Endothelial cell of umbilical vein (primary cell): ENCODE data around the gene ZNF689.

ENCODE experiments used
- CTCF ChIP-seq, 2 donors: IDR thresholded peaks; 1 replicate in 1 of 2; 2 replicates in 1 of 2; pipeline ENCODE4 v1.5.1; 2011; ENCODE audit warnings: low read length in 2 of 2, mild to moderate bottlenecking in 2 of 2, moderate library complexity in 2 of 2, control low read depth in 1 of 2, inconsistent platforms in 1 of 2, low read depth in 1 of 2; ENCODE audit not compliant: insufficient read depth in 1 of 2; ENCODE audit errors: extremely low read depth in 1 of 2
- EZH2 ChIP-seq: IDR thresholded peaks from 2 replicates; pipeline ENCODE4 v1.6.1; 2012; ENCODE audit warnings: borderline replicate concordance, low read depth, mild to moderate bottlenecking, moderate library complexity, low read length, inconsistent platforms; ENCODE audit not compliant: severe bottlenecking
- JUN ChIP-seq: IDR thresholded peaks from 2 replicates; pipeline ENCODE4 v1.6.1; 2011; ENCODE audit warnings: borderline replicate concordance, low read depth; ENCODE audit not compliant: insufficient read length, insufficient read depth
- MYC ChIP-seq: IDR thresholded peaks from one replicate; pipeline ENCODE4 v1.6.1; 2011; ENCODE audit warnings: mild to moderate bottlenecking, low read depth, low read length
- POLR2A ChIP-seq: IDR thresholded peaks from 2 replicates; pipeline ENCODE4 v1.6.1; 2012; ENCODE audit warnings: low read depth, mild to moderate bottlenecking, control low read depth, low read length
- POLR2AphosphoS5 ChIP-seq: IDR thresholded peaks from 2 replicates; pipeline ENCODE4 v1.6.1; 2012; ENCODE audit warnings: low read depth, mild to moderate bottlenecking, control low read depth, low read length, moderate library complexity; ENCODE audit not compliant: insufficient read depth
- TF ChIP-seq, protein P1 (sequence below): IDR thresholded peaks from 2 replicates; pipeline ENCODE4 v1.6.1; 2011; ENCODE audit not compliant: insufficient read depth, insufficient read length

- TF ChIP-seq CTCF (IDR thresholded peaks at IDR 0.05; ENCODE audit: extremely low read depth in 1 of 2, insufficient read depth in 1 of 2, low read depth in 1 of 2, low read length in 2 of 2) (no peak), EZH2 (no peak), JUN (no peak), POLR2AphosphoS5 (no peak), POLR2A (no peak), MYC (no peak)
- TF ChIP-seq, protein P1, sequence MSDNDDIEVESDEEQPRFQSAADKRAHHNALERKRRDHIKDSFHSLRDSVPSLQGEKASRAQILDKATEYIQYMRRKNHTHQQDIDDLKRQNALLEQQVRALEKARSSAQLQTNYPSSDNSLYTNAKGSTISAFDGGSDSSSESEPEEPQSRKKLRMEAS, result no peak
These were observed 43.7 kb downstream of the ZNF689 start for GRCh38 chr16:30566531-30566930.
